Stimulated activated CD4-positive, alpha-beta T cell treated with anti-CD3 and anti-CD28 coated beads, Interleukin-12 subunit alpha, Interleukin-12 subunit beta, amount 100 ng/mL, for 48 hours (primary cell): ENCODE results near the gene TADA2B.

Experiments
- DNase-seq, 3 donors: peaks; one replicate each; pipeline ENCODE4 v3.0.0-alpha.2; 2020; ENCODE audit warnings: low read depth in 2 of 3, low spot score in 1 of 3

Gene TADA2B

DNA sequence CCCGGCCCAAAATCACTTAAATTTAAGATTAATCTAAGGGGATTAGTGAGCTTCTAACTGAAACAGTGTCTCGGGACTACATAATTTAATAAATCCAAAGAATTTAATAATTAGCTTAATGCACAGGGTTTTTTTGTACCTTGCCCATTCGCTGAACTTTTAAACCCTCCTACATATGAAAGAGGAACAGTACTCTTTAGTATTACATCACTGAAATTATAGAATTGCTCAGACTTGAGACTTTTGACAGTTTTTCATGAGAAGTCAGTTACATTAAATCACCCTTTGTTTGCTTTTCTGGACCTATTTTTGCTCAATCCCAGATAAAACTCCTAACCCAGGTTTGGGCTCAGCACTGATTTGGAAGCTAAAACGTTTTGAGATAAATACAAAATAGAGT is 2.4 kb upstream of the TADA2B start:
- no peak for DNase-seq

DNA sequence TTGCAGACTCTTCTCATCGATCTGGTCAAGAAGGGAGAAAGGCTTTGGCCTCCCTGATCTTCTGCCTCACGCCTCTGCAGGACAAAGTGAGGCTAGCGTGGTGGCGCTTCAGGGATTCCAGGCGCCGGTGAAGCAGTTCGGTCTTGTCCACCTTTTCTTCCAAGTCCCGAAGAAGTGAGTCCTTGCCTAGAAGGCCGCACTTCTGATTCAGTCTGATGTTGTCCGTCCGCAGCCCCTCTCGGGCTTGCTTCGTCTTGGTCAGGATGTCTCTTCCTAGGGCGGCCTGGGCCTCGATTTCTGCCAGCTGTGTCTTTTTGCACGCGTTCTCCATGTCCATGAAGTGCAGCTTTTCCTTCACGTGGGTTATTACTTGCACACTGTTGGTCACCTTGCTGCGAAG is 1.9 kb upstream of the TADA2B start:
- no peak for DNase-seq

DNA sequence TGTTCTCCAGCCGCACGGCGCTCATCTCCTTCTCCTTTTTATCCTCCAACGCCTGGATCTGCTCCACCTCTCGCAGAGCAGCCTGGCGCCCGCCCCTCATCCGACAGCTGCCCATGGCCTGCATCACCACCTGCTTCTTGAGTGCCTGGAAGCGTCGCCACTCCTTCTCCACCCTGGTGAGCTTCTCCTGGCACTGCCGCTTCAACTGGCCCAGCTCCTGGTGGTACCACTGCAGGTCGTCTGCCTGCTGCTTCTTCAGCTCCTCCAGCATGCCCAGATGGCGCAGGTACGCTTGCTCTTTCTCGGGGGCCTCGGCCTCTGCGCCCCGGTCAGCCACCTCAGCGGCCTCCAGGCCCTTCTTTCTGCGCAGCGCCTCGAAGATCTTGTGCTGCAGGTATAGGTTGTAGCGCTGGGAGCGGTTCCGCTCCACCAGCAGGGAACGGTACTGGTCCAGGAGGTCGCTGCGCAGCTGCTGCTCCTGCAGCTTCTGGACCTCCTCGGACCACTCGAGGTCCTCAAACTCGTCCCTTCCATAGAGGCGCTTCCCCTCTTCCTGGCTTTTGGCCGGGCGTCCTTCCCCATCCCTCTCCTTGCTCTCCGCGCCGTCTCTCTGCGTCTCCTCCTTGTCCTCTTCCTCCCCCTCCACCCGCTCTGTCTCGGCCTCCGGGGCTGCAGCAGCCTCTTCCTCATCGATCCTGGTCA is 1.2 kb upstream of the TADA2B start:
- no peak for DNase-seq

DNA sequence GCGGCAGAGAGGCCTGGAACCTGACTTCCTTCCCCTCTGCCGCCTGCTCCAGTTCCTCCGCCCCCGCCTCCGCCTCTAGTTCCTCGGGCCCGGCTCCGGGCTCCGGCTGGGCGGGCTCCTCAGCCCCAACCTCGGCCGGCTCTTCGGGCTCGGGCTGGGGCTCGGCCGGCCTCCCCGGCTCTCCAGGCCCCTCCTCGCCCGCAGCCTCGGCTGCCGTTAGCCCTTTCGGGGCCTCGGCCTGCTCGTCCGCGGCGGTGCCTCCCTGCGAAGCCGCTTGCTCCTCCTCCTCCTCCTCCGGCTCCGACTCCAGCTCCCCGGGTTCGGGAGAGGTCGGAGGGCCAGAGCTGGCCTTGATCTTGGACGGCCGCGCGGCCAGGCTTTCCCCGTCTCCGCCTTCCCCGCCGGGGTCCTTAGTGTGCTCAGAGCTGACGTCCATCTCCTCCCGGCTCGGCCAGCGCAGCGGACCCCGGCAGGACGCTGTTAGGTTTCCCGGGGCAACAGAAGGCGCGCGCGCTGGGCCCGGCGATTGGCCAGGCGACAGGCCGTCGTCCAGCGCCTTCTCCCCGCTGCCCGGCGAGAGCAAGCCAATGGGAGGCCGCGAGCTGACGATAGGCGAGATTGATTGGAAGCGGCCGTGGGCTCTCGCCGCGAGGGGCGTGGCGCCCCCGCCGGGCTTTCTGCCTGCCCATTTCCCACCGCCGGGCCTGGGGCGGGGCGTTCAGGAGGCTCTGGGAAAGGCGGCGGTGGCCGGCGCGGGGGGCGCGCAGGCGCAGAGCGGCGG is 479 bp upstream of the TADA2B start:
- DNase-seq = peak; percentile 77 to 94 (median 90)

DNA sequence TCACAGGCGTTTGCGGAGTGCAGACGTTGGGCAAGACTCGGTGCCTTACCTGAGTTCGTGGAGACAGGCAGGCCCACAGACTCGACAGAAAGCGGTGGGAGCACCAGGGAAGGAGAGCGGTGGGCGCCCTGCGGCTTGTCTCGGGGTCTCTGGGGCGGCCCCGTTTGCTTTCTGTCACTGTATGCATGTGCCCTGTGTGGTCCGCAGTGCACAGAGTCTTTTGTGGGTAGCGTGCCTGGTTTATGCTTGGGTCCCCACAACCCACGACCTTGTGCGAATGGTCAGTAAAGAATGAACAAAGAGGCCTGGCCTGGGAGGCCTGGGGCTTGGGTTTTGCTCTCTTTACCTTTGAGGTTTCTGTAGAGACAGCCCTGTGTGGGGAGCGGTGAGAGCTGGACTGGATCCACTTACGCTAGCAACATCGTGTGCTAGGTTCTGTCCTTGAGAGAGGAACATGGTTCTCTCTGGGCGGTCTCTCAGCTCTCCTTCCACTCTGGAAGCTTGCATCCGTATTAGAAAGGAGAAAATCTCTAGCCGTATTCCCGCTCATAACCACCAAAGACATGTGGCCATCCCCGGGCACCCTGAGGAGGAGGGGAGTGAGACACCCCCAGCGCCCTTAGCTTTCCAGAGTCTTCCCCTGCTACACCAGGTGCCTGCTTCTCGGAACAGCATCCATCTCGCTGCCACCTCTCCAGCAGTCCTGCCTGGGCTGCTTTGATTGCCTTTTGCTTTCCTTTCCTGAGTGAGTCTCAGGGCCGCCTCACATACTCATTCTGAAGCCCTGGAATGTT is 1.2 kb downstream of the TADA2B start:
- no peak for DNase-seq

DNA sequence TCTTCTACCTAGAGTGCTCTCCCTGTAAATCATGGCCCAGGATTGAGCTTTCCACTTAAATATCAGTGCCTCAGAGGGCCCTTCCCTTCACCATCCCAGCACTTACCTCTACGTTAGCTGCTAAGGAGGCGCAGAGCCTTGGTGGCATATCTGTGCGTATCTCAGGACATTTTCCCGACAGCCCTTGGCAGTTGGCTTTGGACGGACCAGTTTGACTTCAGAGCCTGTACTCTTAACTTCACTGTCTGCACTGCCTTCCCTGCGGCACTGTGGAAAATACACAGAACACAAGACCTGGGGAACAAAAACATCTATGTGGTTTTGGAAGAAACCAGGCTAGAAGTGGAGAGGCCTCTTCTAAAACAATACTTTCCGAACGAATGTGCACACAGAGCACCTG is 2.4 kb downstream of the TADA2B start:
- no peak for DNase-seq

DNA sequence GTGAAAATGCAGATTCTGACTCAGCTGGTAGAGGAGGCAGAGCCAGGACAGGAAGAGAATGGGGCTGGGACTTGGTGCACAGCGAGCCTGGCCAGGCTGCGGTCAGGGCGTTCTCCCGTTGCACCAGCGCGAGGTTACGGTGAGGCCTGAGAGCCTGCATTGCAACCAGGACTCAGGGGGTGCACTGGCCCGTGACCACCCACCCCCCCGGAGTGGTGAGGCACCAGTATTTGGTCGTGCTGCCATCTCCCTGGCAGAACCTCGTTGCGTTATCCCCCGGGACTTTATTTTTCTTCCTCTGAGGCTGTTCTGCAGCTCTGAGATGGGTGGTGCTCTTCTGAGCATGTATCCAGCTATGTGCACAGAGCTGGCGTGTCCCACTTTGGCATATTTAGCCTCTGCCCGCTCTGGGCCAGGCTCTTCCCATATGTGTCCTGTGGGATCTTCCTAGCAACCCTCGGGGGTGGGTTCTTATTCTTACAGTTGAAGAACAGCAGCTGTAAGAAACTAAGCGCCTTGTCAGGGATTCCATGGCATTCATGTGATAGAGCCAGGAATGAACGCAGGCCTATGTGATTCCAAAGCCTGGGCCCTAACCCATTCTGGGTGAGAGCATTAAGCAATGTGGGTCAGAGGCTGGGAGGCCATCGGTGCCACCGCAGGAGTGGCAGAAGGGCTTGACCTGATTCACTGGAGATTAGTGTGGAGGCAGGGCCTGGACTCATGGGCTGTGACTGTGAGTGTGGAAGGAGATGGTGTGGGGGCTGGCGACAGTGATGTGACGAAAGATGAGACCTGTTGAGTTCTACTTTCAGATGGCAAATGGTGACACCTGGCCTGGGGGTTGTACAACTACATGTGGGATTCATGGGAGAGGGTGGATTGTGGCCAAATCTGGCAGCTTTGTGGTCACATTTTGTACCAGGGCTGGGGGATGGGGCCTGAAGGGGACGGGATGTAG is 3.1 kb downstream of the TADA2B start:
- no peak for DNase-seq

DNA sequence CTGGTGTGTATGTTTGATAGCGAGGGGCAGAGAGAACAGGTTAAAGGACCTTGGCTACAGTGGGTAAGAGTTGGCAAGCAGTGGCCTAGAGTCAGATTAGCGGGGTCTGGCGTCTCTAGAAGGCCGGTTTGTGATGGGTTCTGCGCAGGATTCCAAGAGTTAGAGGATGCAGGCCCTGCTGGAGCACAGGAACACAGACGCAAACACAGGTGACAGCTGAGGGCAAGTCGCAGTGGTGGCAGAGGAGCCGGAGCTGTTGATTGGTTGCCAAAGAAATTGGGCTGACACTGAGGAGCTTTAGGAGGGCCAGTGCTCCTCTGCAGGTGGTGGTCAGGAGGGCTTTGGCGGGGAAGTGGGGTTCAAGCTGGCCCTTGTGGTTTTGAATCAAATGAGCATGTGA is 3.8 kb downstream of the TADA2B start:
- no peak for DNase-seq

DNA sequence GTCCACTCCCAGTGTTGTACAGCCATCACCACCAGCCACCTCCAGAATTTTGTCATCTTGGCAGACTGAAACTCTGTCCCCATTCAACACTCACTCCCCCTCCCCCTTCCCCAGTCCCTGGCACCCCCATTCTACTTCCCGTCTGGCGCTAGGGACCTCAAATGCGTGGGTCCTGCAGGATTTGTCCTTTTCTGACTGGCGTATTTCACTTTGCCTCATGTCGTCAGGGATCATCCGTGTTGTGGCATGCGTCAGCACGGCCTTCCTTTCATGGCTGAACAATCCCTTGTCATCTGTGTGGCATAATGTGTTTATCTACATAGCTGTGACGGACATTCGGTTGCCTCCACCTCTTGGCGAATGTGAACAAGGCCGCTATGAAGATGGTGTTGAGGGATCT is 5.5 kb downstream of the TADA2B start:
- DNase-seq = no peak

DNA sequence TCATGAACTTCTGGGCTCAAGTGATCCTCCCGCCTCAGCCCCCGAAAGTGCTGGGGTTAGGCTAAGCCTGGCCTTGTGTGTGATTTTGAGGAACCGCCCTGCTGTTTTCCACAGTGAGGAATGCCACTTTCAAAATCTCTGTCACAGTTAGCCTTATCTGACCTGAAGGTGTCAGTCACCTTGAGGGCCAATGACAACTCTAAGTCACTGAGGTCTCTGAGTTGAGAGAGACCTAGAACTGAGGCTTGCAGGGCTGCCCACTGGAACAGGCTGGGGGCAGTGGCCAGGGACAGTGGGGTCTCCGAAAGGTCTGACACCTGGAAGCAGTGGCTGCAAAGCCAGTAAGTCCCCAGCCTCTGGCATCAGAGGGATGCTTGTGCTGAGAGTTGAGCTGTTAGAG is 6.1 kb downstream of the TADA2B start:
- no peak for DNase-seq

DNA sequence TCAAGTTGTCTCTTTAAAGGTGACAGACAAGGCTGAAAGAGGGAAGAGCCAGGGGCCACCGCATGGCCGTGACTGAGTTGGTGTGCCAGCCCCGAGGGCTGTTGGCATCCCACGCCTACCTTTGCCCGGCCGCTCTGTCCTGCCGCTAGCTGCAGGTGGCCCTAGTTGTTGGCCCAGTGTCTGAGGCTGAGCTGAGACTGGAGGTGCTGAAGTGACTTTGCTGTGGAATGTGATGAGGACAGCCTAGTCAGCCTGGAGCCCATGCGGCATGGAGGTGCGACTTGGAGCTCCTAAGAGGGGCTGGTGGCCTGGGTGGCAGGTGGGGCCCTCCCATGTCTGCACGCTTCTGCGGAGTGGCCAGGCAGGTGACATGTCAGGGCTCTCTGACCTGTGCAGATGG is 6.6 kb downstream of the TADA2B start:
- DNase-seq = no peak

DNA sequence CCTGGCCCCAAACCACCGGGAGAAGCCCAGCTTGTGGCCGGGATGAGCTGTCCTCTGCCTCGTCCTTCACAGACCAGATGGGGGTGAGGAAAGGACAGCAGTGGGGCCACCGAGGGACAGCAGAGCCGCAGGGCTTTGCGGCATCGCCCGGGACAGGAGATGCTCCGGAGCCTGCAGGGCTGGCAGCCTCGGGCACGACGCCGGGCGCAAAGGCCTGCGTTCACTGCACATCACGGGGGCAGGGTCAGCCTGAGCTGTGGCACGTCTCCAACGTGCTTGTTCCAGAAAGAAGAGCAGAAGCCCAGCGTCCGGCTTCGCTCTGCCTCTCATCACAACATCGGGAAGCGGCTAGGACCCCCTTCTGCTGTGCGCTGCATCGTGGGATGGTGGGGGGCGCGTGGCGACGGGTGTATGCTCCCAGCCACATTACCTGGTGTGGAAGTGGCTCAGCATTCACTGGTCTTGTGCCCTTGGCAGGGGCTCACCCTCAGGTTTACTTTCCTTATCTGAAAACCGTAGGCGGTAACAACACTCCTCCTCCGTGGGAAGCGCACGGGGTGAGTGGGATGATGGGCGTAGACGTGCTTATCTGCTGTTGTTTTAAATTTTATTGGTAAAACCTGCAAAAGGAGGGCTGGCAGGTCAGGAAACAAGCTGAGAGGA is 7.4 kb downstream of the TADA2B start:
- DNase-seq = no peak

DNA sequence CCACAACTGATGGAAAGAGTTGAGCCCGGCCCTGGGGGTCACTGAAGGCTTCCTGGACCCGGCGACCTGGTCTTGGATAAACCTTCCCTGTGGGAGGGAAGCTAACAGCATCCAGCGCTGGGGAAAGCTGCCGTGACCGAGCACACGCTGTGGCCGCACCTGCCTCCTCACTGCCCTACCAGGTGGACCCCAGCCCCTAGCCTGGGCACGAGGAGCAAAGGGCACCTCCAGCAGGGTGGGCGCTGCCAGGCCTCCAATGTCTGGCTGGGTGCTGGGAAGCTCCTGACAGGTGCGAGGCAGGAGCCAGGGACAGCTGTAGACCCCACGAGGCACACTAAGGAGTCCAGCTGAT is 7.9 kb downstream of the TADA2B start:
- no peak for DNase-seq

DNA sequence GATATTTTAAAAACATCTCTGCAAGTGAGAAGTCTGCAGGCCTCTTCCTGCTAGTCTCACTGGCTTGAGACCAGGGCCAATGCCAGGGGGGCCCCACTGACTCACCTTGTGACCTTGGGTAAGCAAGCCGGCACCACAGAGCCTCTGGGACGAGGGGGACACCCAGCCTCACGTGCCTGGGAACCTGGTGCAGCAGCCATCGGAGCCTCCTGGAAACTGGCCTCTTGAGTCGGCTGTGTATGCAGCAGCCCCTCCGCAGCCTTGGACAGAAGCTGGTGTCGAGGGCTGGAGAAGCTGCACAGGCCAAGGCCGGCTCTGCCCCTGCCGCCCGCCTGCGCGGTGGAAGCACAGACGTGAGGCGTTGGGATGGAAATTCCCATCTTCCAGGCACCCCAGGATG is 8.7 kb downstream of the TADA2B start:
- DNase-seq = no peak

DNA sequence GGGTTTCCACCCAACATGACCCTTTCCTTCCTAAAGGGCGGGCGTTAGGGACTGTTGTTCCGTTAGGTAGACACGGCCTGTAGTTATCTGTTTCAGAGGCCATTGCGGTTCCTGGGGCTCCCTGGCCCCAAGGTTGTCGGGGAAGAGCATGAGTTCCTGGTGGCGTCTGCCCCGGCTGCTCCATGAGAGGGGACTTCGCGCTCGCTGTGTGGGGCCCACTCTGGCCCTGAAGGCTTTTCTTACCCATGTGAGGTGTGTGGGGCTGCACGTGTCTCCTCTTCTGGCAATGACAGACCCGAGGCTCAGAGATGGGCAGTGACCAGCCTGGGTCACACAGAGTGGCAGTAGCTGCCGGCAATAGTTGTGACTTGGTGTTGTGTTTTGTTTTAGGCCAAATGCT is 9.1 kb downstream of the TADA2B start:
- no peak for DNase-seq

DNA sequence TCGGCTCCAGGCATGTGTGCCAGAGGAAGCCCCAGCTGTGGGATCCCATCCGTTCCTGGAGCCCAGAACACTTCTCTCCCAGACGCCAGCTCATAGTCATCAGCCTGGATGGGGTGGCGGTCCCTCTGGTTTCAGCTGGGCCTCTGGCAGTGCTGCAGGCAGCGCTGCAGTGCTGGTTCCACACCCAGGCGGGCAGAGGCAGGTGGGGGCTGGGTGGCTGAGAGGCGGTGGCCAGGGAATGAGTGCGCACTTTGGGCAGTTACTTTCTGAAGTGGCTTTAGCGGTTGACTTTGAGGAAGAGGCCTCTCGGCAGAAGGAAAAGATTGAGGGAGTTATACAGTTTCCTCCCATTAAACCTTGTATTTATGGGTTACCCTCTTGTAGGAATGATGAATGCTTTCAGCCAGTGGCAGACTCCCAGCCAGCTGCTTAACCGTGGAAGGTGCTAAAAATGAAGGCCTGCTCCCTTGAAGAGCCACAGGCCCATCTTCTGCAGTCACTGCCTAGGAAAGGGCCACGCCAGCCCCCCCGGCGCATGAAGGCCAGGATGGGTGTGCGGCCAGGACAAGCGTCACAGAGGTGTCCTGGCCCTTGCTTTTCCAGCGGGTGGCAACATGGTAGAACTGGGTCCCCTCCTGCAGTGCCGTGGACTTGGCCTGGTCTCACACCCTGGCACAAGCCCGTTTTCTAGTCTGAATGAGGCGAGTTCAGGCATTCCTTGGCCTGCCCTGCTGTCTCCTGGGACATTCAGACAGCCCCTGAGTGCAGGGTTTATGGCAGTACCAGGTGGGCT is 9.9 kb downstream of the TADA2B start:
- DNase-seq = no peak

DNA sequence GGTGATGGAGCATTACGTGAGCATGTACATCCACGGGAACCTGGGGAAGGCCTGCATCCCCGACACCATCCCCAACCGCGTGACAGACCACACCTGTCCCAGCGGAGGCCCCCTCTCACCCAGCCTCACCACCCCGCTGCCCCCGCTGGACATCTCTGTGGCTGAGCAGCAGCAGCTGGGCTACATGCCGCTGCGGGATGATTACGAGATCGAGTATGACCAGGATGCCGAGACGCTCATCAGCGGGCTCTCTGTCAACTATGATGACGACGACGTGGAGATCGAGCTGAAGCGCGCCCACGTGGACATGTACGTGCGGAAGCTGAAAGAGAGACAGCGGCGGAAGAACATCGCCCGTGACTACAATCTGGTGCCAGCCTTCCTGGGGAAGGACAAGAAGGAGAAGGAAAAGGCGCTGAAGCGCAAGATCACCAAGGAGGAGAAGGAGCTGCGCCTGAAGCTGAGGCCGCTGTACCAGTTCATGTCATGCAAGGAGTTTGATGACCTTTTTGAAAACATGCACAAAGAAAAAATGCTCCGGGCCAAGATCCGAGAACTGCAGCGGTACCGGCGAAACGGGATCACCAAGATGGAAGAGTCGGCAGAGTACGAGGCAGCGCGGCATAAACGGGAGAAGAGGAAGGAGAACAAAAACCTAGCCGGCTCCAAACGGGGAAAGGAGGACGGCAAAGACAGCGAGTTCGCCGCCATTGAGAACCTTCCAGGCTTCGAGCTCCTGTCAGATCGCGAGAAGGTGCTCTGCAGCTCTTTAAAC is 11.1 kb downstream of the TADA2B start:
- DNase-seq = no peak

DNA sequence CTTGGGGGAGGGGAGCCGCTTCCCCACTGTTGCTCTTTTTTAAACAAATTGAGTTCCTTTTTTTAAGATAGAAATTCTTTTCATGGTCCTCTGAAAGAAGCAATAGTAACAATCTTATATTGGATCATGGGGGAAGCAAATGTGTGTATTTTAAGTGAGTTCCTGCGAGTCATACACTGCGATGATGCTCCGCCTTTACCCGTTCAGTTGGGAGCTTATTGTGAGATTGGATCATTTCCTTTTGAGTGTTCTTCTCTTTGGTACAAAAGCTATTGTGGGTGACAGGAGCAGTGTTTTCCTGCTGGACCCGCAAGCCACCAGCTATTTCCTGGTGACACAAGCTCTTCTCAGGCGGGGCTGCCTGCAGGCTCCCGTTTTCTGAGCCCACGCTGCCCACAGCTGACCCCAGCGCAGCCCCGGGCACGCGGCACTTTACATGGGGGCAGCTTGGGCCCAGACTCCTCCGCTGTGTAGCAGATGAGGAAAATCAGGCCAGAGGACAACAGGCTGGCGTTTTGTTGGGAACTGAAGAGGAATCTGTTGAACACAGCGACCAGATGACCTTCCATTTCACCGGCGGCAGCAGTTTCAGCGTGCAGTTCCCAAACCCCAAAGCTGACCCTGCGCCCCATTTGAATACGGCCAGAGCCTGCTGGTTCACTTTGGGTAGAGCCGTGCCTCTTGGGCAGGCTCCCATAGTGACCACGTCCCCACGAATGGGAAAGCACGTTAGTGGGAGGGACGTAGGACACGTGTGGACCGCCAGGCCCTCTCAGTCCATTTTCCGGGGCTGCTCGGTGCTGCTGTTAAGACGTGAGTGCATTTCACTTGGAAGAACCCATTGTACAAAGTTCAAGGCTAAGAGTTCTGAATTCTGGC is 12.2 kb downstream of the TADA2B start:
- DNase-seq = no peak
